Measurements from ENCODE around the gene ZNRF1.
"Not testable (repeated sequence)": the region's sequence is repeated elsewhere in the genome, so short reads cannot be mapped to it uniquely, and the experiment has no call there.

Gene ZNRF1

DNA sequence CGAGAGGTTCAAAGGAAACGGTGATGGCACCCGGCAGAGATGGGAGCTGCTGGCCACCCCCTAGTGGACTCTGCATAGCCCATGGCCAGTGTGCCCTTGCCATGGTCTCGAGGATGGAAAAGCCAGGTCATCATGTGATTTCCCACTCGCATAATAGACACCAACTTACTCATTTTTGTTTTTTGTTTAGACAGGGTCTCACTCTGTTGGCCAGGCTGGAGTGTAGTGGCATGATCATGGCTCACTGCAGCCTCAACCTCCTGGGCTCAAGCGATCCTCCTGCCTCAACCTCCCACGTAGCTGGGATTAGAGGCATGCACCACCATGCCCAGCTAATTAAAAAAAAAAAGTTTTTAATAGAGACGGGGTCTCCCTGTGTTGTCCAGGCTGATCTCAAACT is 90.1 kb downstream of the ZNRF1 start:
- H3K4me3 ChIP-seq (ENCODE audit: low read depth, low read length) = no peak overlapping the region
- no peak overlapping the region for H3K27ac ChIP-seq (ENCODE audit: low read depth, low read length)
- H3K14ac ChIP-seq (ENCODE audit: low read length) = no peak overlapping the region
- H2AFZ ChIP-seq (ENCODE audit: insufficient read depth, low read length, poor library complexity) = no peak overlapping the region
- H3K9me3 ChIP-seq (ENCODE audit: insufficient read depth, low read depth, low read length) = peaks cover 2% of the 10 kb centered on the region
- H4K8ac ChIP-seq (ENCODE audit: low read depth, low read length) = no peak overlapping the region
- no peak overlapping the region for H2BK12ac ChIP-seq (ENCODE audit: low read length)
- H2AK5ac ChIP-seq (ENCODE audit: low read length) = no peak overlapping the region
- H4K91ac ChIP-seq (ENCODE audit: low read depth, low read length) = no peak overlapping the region
- H3K79me2 ChIP-seq (ENCODE audit: control insufficient read depth, insufficient read depth, low read length, poor library complexity) = peaks cover 11% of the 10 kb centered on the region
- H3K4ac ChIP-seq (ENCODE audit: low read depth, low read length) = no peak overlapping the region
- no peak overlapping the region for H3K18ac ChIP-seq (ENCODE audit: low read length)
- H2BK5ac ChIP-seq (ENCODE audit: low read depth, low read length, poor library complexity) = no peak overlapping the region
- H3K79me1 ChIP-seq (ENCODE audit: low read length) = peaks cover 7% of the 10 kb centered on the region
- H3K36me3 ChIP-seq (ENCODE audit: control insufficient read depth in 1 of 2, insufficient read depth in 2 of 2, low read length in 2 of 2) = peaks cover 2 to 3% of the 10 kb centered on the region in 2 experiments
- no peaks in the 10 kb centered on the region for H3K27me3 ChIP-seq (ENCODE audit: insufficient read depth, low read length)
- no peak overlapping the region for H2BK120ac ChIP-seq (ENCODE audit: insufficient read depth, low read length, poor library complexity)
- H3K23ac ChIP-seq (ENCODE audit: low read length) = no peak overlapping the region
- H3K9ac ChIP-seq (ENCODE audit: low read length) = no peak overlapping the region
- no peak for DNase-seq
- H3K4me2 ChIP-seq (ENCODE audit: low read length) = no peak overlapping the region
- peaks cover 10 to 22% of the 10 kb centered on the region in 2 experiments for H3K4me1 ChIP-seq (ENCODE audit: control insufficient read depth in 1 of 2, insufficient read depth in 2 of 2, low read length in 2 of 2)
- no peak overlapping the region for H4K12ac ChIP-seq (ENCODE audit: low read depth, low read length)
- WGBS (ENCODE audit: extremely low coverage, insufficient coverage, insufficient read length) = no CpG with 5 or more reads among the region's 8 CpGs

DNA sequence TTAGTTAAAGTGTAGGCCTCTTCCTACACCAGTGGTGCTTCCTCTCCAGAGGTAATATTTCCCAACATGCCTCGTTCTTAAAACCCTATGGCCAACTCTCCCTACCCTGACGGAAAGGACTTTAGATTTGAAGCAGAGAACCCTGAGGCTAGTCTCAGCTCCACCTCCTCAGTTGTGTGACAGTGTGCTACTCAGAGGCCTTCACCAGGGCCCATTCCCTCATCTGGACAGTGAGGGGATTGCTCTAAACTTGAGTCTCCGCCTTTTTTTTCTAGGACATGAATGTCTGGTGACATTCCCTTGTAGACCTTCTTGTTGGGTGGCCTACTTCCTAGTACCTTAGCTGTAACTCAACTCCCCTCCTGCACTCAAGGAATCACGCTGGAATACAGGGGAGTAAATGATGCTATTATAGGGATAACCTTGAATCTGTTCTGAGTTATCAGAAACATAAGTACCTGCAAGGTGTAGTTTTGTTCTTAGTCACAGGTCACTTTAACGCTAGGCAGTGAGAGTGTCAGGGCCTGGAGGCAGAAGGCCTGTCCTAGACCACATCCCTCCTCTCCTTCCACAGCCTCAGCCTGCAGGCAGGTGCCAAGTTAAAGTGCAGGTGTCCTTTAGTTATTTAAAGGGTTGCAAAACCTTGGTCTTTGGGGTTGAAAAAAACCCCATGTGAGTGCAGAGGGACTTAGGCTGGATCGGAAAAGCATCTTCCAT is 90.8 kb downstream of the ZNRF1 start:
- no peak overlapping the region for H3K9ac ChIP-seq (ENCODE audit: low read length)
- no peak overlapping the region for H3K27ac ChIP-seq (ENCODE audit: low read depth, low read length)
- no peak overlapping the region for H3K14ac ChIP-seq (ENCODE audit: low read length)
- peaks cover 11% of the 10 kb centered on the region for H3K79me2 ChIP-seq (ENCODE audit: control insufficient read depth, insufficient read depth, low read length, poor library complexity)
- H3K4me1 ChIP-seq (ENCODE audit: control insufficient read depth in 1 of 2, insufficient read depth in 2 of 2, low read length in 2 of 2) = peaks cover 13 to 26% of the 10 kb centered on the region in 2 experiments
- H2AFZ ChIP-seq (ENCODE audit: insufficient read depth, low read length, poor library complexity) = no peak overlapping the region
- no peak overlapping the region for H2AK5ac ChIP-seq (ENCODE audit: low read length)
- H3K36me3 ChIP-seq (ENCODE audit: control insufficient read depth in 1 of 2, insufficient read depth in 2 of 2, low read length in 2 of 2) = peaks cover 2 to 3% of the 10 kb centered on the region in 2 experiments
- H3K18ac ChIP-seq (ENCODE audit: low read length) = no peak overlapping the region
- no CpG with 5 or more reads among the region's 6 CpGs for WGBS (ENCODE audit: extremely low coverage, insufficient coverage, insufficient read length)
- H3K23ac ChIP-seq (ENCODE audit: low read length) = no peak overlapping the region
- H4K12ac ChIP-seq (ENCODE audit: low read depth, low read length) = no peak overlapping the region
- H4K91ac ChIP-seq (ENCODE audit: low read depth, low read length) = no peak overlapping the region
- H3K27me3 ChIP-seq (ENCODE audit: insufficient read depth, low read length) = no peaks in the 10 kb centered on the region
- H2BK12ac ChIP-seq (ENCODE audit: low read length) = no peak overlapping the region
- no peak overlapping the region for H4K8ac ChIP-seq (ENCODE audit: low read depth, low read length)
- peaks cover 2% of the 10 kb centered on the region for H3K9me3 ChIP-seq (ENCODE audit: insufficient read depth, low read depth, low read length)
- peak; percentile 89 to 94 for DNase-seq
- H2BK120ac ChIP-seq (ENCODE audit: insufficient read depth, low read length, poor library complexity) = no peak overlapping the region
- peak overlapping the region; percentile 2 for H3K4ac ChIP-seq (ENCODE audit: low read depth, low read length)
- H3K4me2 ChIP-seq (ENCODE audit: low read length) = no peak overlapping the region
- H2BK5ac ChIP-seq (ENCODE audit: low read depth, low read length, poor library complexity) = no peak overlapping the region
- peaks cover 7% of the 10 kb centered on the region for H3K79me1 ChIP-seq (ENCODE audit: low read length)
- H3K4me3 ChIP-seq (ENCODE audit: low read depth, low read length) = no peak overlapping the region

DNA sequence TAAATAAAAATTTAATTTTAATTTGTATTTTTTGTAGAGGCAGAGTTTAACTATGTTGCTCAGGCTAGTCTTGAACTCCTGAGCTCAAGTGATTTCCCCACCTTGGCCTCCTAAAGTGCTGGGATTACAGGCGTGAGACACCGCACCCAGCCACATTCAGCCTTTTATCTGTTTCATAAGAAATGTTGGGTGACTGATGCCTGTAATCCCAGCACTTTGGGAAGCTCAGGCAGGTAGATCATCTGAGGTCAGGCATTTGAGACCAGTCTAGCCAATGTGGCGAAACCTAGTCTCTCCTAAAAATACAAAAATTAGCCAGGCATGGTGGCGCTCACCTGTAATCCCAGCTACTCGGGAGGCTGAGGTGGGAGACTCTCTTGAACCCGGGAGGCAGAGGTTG is 92.1 kb downstream of the ZNRF1 start:
- not testable (repeated sequence) for H2AFZ ChIP-seq (ENCODE audit: insufficient read depth, low read length, poor library complexity); H2BK120ac ChIP-seq (ENCODE audit: insufficient read depth, low read length, poor library complexity); H3K9ac ChIP-seq (ENCODE audit: low read length); H2AK5ac ChIP-seq (ENCODE audit: low read length); H3K4ac ChIP-seq (ENCODE audit: low read depth, low read length); H3K4me2 ChIP-seq (ENCODE audit: low read length); H4K91ac ChIP-seq (ENCODE audit: low read depth, low read length); H3K14ac ChIP-seq (ENCODE audit: low read length); H3K27me3 ChIP-seq (ENCODE audit: insufficient read depth, low read length); H3K27ac ChIP-seq (ENCODE audit: low read depth, low read length); H4K12ac ChIP-seq (ENCODE audit: low read depth, low read length); H2BK12ac ChIP-seq (ENCODE audit: low read length); H3K23ac ChIP-seq (ENCODE audit: low read length); H3K9me3 ChIP-seq (ENCODE audit: insufficient read depth, low read depth, low read length); H2BK5ac ChIP-seq (ENCODE audit: low read depth, low read length, poor library complexity); H4K8ac ChIP-seq (ENCODE audit: low read depth, low read length); H3K18ac ChIP-seq (ENCODE audit: low read length); H3K4me3 ChIP-seq (ENCODE audit: low read depth, low read length)
- WGBS (ENCODE audit: extremely low coverage, insufficient coverage, insufficient read length) = no CpG with 5 or more reads among the region's 6 CpGs
- DNase-seq = peak; percentile 89 to 96
- Histone ChIP-seq H3K79me1 (ENCODE audit: low read length) (peaks cover 12% of the 10 kb centered on the region), H3K79me2 (ENCODE audit: control insufficient read depth, insufficient read depth, low read length, poor library complexity) (peaks cover 15% of the 10 kb centered on the region), H3K4me1 (ENCODE audit: control insufficient read depth in 1 of 2, insufficient read depth in 2 of 2, low read length in 2 of 2) (peaks cover 19 to 37% of the 10 kb centered on the region in 2 experiments), H3K36me3 (ENCODE audit: control insufficient read depth in 1 of 2, insufficient read depth in 2 of 2, low read length in 2 of 2) (peaks cover 10 to 12% of the 10 kb centered on the region in 2 experiments)

DNA sequence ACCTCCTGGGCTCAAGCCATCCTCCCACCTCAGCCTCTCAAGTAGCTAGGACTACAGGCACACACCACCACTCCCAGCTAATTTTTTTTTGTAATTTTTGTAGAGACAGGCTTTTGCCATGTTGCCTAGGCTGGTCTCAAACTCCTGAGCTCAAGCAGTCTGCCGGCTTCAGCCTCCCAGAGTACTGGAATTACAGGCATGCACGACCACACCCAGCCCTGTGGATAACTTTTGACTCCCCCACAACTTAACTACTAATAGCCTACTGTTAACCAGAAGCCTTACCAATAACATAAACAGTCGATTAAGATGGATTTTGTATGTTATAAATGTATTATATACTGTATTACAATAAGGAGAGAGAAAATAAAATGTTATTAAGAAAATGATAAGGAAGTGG is 92.8 kb downstream of the ZNRF1 start:
- not testable (repeated sequence) for H4K91ac ChIP-seq (ENCODE audit: low read depth, low read length); H3K4me2 ChIP-seq (ENCODE audit: low read length); H3K9ac ChIP-seq (ENCODE audit: low read length); H3K23ac ChIP-seq (ENCODE audit: low read length); H3K27ac ChIP-seq (ENCODE audit: low read depth, low read length); H3K27me3 ChIP-seq (ENCODE audit: insufficient read depth, low read length); H2AFZ ChIP-seq (ENCODE audit: insufficient read depth, low read length, poor library complexity); H2BK120ac ChIP-seq (ENCODE audit: insufficient read depth, low read length, poor library complexity); H3K4me3 ChIP-seq (ENCODE audit: low read depth, low read length); H4K8ac ChIP-seq (ENCODE audit: low read depth, low read length); H3K18ac ChIP-seq (ENCODE audit: low read length); H3K4ac ChIP-seq (ENCODE audit: low read depth, low read length); H3K14ac ChIP-seq (ENCODE audit: low read length); H4K12ac ChIP-seq (ENCODE audit: low read depth, low read length); H2BK5ac ChIP-seq (ENCODE audit: low read depth, low read length, poor library complexity); H3K9me3 ChIP-seq (ENCODE audit: insufficient read depth, low read depth, low read length); H2AK5ac ChIP-seq (ENCODE audit: low read length); H2BK12ac ChIP-seq (ENCODE audit: low read length)
- Histone ChIP-seq H3K4me1 (ENCODE audit: control insufficient read depth in 1 of 2, insufficient read depth in 2 of 2, low read length in 2 of 2) (peaks cover 23 to 41% of the 10 kb centered on the region in 2 experiments), H3K79me1 (ENCODE audit: low read length) (peaks cover 15% of the 10 kb centered on the region), H3K36me3 (ENCODE audit: control insufficient read depth in 1 of 2, insufficient read depth in 2 of 2, low read length in 2 of 2) (peaks cover 10 to 12% of the 10 kb centered on the region in 2 experiments), H3K79me2 (ENCODE audit: control insufficient read depth, insufficient read depth, low read length, poor library complexity) (peaks cover 17% of the 10 kb centered on the region)
- no CpG with 5 or more reads among the region's 3 CpGs for WGBS (ENCODE audit: extremely low coverage, insufficient coverage, insufficient read length)
- DNase-seq = peak; percentile 55 to 74
